GM23338 (cell line): ENCODE data around the gene COL4A6. TPM values are rescaled to one million over a fixed set of nuclear protein-coding genes. Genes with fewer than 3 reads are reported as not detected.

Experiments
- ATAC-seq: fragments of 200-7000 bp; cut with Tn5 transposase; 3 replicates; pipeline ENCODE4 v1.9.1; 2020
- DNase-seq: peaks from one replicate; pipeline ENCODE4 v3.0.0-alpha.2; 2015; ENCODE audit warnings: low spot score
- H2AFZ ChIP-seq: fragments of 200-600 bp; sonication (generic); 2 replicates; pipeline ENCODE4 v1.8.0; 2016; ENCODE audit warnings: antibody characterized with exemption, mild to moderate bottlenecking, moderate library complexity
- H3F3A ChIP-seq: fragments of 200-600 bp; sonication (generic); replicated peaks from 2 replicates; pipeline ENCODE4 v1.8.0; 2017; ENCODE audit warnings: antibody characterized with exemption, mixed run types, low read depth
- H3K27ac ChIP-seq: fragments of 200-600 bp; sonication (generic); 2 replicates; pipeline ENCODE4 v1.6.1; 2016; ENCODE audit warnings: low read depth
- H3K27me3 ChIP-seq: fragments of 200-600 bp; sonication (generic); 2 replicates; pipeline ENCODE4 v1.8.0; 2016; ENCODE audit warnings: mild to moderate bottlenecking, mixed run types, moderate library complexity; ENCODE audit not compliant: insufficient read depth
- H3K36me3 ChIP-seq: fragments of 200-600 bp; sonication (generic); 2 replicates; pipeline ENCODE4 v1.8.0; 2016; ENCODE audit warnings: mild to moderate bottlenecking; ENCODE audit not compliant: insufficient read depth
- H3K4me1 ChIP-seq: fragments of 200-600 bp; sonication (generic); 2 replicates; pipeline ENCODE4 v1.8.0; 2016; ENCODE audit warnings: mild to moderate bottlenecking, moderate library complexity; ENCODE audit not compliant: insufficient read depth
- H3K4me2 ChIP-seq: fragments of 200-600 bp; sonication (generic); 2 replicates; pipeline ENCODE4 v1.7.1; 2017; ENCODE audit warnings: mixed run types
- H3K4me3 ChIP-seq: fragments of 200-600 bp; sonication (generic); 2 replicates; pipeline ENCODE4 v1.6.1; 2016; ENCODE audit warnings: mixed run types
- H3K79me2 ChIP-seq: fragments of 200-600 bp; sonication (generic); replicated peaks from 2 replicates; pipeline ENCODE4 v1.8.0; 2017; ENCODE audit warnings: mild to moderate bottlenecking; ENCODE audit not compliant: insufficient read depth
- H3K9me2 ChIP-seq: fragments of 200-600 bp; sonication (generic); 2 replicates; pipeline ENCODE4 v1.8.0; 2017; ENCODE audit not compliant: insufficient read depth
- H4K20me1 ChIP-seq: fragments of 200-600 bp; sonication (generic); replicated peaks from 2 replicates; pipeline ENCODE4 v1.8.0; 2017; ENCODE audit warnings: mild to moderate bottlenecking; ENCODE audit not compliant: insufficient read depth
- H3K27ac Mint-ChIP-seq: 2 replicates; pipeline ENCODE4 v1.8.0; 2020; ENCODE audit warnings: inconsistent platforms, mild to moderate bottlenecking, moderate library complexity, mixed read lengths
- H3K27me3 Mint-ChIP-seq: 3 replicates; pipeline ENCODE4 v1.8.0; 2022; ENCODE audit warnings: low read depth, mild to moderate bottlenecking, moderate library complexity, mixed read lengths, inconsistent platforms; ENCODE audit not compliant: insufficient read depth, poor library complexity
- H3K36me3 Mint-ChIP-seq: 3 replicates; pipeline ENCODE4 v1.8.0; 2021; ENCODE audit warnings: low read depth, mild to moderate bottlenecking, inconsistent platforms, moderate library complexity, mixed read lengths
- H3K4me1 Mint-ChIP-seq: 3 replicates; pipeline ENCODE4 v1.8.0; 2020; ENCODE audit warnings: mild to moderate bottlenecking, inconsistent platforms, mixed read lengths
- H3K4me3 Mint-ChIP-seq: 3 replicates; pipeline ENCODE4 v1.8.0; 2021; ENCODE audit warnings: moderate library complexity, mild to moderate bottlenecking, inconsistent platforms, mixed read lengths
- H3K9me3 Mint-ChIP-seq: 3 replicates; pipeline ENCODE4 v1.8.0; 2020; ENCODE audit warnings: moderate library complexity, mild to moderate bottlenecking, inconsistent platforms, mixed read lengths
- CREB1 ChIP-seq: fragments of 250-450 bp; sonication (Bioruptor Pico); IDR thresholded peaks from 2 replicates; pipeline ENCODE4 v1.5.0; 2020; ENCODE audit warnings: low read depth, mild to moderate bottlenecking, moderate library complexity
- ETS1 ChIP-seq: IDR thresholded peaks from 2 replicates; pipeline ENCODE4 v1.6.1; 2016; ENCODE audit warnings: antibody characterized with exemption
- EZH2 ChIP-seq: fragments of 200-600 bp; sonication (generic); IDR thresholded peaks from one replicate; pipeline ENCODE4 v1.8.0; 2017; ENCODE audit warnings: antibody characterized with exemption, mild to moderate bottlenecking, low read depth; ENCODE audit not compliant: unreplicated experiment
- EZH2phosphoT487 ChIP-seq: fragments of 200-600 bp; sonication (generic); IDR thresholded peaks from one replicate; pipeline ENCODE4 v1.8.1; 2018; ENCODE audit warnings: antibody characterized with exemption; ENCODE audit not compliant: unreplicated experiment
- JUNB ChIP-seq: IDR thresholded peaks from one replicate; pipeline ENCODE4 v1.6.1; 2016; ENCODE audit warnings: antibody characterized with exemption; ENCODE audit not compliant: unreplicated experiment
- NANOG ChIP-seq: IDR thresholded peaks from 2 replicates; pipeline ENCODE4 v1.6.1; 2016; ENCODE audit warnings: antibody characterized with exemption, borderline replicate concordance
- REST ChIP-seq: IDR thresholded peaks from one replicate; pipeline ENCODE4 v1.6.1; 2018; ENCODE audit warnings: antibody characterized with exemption; ENCODE audit not compliant: unreplicated experiment
- STAT1 ChIP-seq: IDR thresholded peaks from one replicate; pipeline ENCODE4 v1.6.1; 2016; ENCODE audit warnings: antibody characterized with exemption; ENCODE audit not compliant: unreplicated experiment
- ZNF114 ChIP-seq: fragments of 250-450 bp; sonication (Bioruptor Pico); IDR thresholded peaks from 2 replicates; pipeline ENCODE4 v1.5.0; 2020; ENCODE audit warnings: mild to moderate bottlenecking, moderate library complexity
- ZNF331 ChIP-seq: fragments of 250-450 bp; sonication (Bioruptor Pico); IDR thresholded peaks from 2 replicates; pipeline ENCODE4 v1.5.0; 2020; ENCODE audit warnings: low read depth, mild to moderate bottlenecking, moderate library complexity
- ZNF462 ChIP-seq: fragments of 250-450 bp; sonication (Bioruptor Pico); IDR thresholded peaks from 2 replicates; pipeline ENCODE4 v1.5.0; 2020; ENCODE audit warnings: mild to moderate bottlenecking, moderate library complexity
- polyA plus RNA-seq: library from polyadenylated mRNA; unstranded; fragments of >200 nt; fragmentation: Nextera tagmentation; extraction: Ambion mirVana; gene quantifications from 2 replicates; pipeline ENCODE4 v1.2.1, GENCODE V29; 2016
- total RNA-seq: library from RNA; depleted of rRNA; stranded (reverse); fragments of >200 nt; shearing (Covaris generic); gene quantifications from 2 replicates; pipeline ENCODE4 v1.2.3, GENCODE V29; 2014

COL4A6 gene
- total and polyA plus RNA-seq, 2 experiments from 2014 or later = 4.1 to 15.2 TPM

GRCh38 chrX:108332281-108332680, 105.9 kb downstream of the COL4A6 start:
- Histone ChIP-seq H3K4me2 (no peak overlapping the region), H3K27me3 (no peaks in the 10 kb centered on the region), H3K79me2 (no peaks in the 10 kb centered on the region), H3K36me3 (no peaks in the 10 kb centered on the region), H2AFZ (no peak overlapping the region), H3K4me3 (no peak overlapping the region), H3K27ac (no peak overlapping the region), H4K20me1 (no peaks in the 10 kb centered on the region), H3K4me1 (no peaks in the 10 kb centered on the region), H3K9me2 (no peaks in the 10 kb centered on the region), H3F3A (no peaks in the 10 kb centered on the region)
- H3K36me3 Mint-ChIP-seq = no peaks in the 10 kb centered on the region
- no peak for DNase-seq
- TF ChIP-seq EZH2 (no peak), NANOG (no peak)
- H3K4me3 Mint-ChIP-seq = no peak overlapping the region
- H3K9me3 Mint-ChIP-seq = no peaks in the 10 kb centered on the region
- ATAC-seq = no peak
- no peaks in the 10 kb centered on the region for H3K27me3 Mint-ChIP-seq
- no peaks in the 10 kb centered on the region for H3K4me1 Mint-ChIP-seq
- H3K27ac Mint-ChIP-seq = no peak overlapping the region

GRCh38 chrX:108331126-108331909, 106.9 kb downstream of the COL4A6 start:
- H3K27me3 Mint-ChIP-seq = no peaks in the 10 kb centered on the region
- no peaks in the 10 kb centered on the region for H3K4me1 ChIP-seq
- DNase-seq (no peak), ATAC-seq (no peak)
- H3K36me3 Mint-ChIP-seq = no peaks in the 10 kb centered on the region
- no peaks in the 10 kb centered on the region for H4K20me1 ChIP-seq
- no peak overlapping the region for H3K4me3 ChIP-seq
- H3K9me3 Mint-ChIP-seq = no peaks in the 10 kb centered on the region; the same call in 2 of the 3 replicates
- no peak overlapping the region for H2AFZ ChIP-seq
- no peaks in the 10 kb centered on the region for H3K27me3 ChIP-seq
- H3K4me1 Mint-ChIP-seq = no peaks in the 10 kb centered on the region
- no peaks in the 10 kb centered on the region for H3K79me2 ChIP-seq
- no peaks in the 10 kb centered on the region for H3F3A ChIP-seq
- H3K27ac Mint-ChIP-seq = no peak overlapping the region
- no peak overlapping the region for H3K27ac ChIP-seq
- H3K36me3 ChIP-seq = no peaks in the 10 kb centered on the region
- no peaks in the 10 kb centered on the region for H3K9me2 ChIP-seq
- H3K4me3 Mint-ChIP-seq = no peak overlapping the region
- H3K4me2 ChIP-seq = no peak overlapping the region
- TF ChIP-seq ZNF462 (CRISPR knock-in tag) (no peak), ETS1 (no peak), EZH2 (no peak), REST (no peak), JUNB (no peak), CREB1 (CRISPR knock-in tag) (no peak), EZH2phosphoT487 (no peak), ZNF114 (CRISPR knock-in tag) (no peak), NANOG (no peak), ZNF331 (CRISPR knock-in tag) (no peak), STAT1 (no peak)
